HG02798 (cell line): Measurements from ENCODE around the gene ADM2.
A peak's percentile ranks its signal among the peaks of the same experiment; 100 is the strongest.

ENCODE experiments used
- ATAC-seq: cut with Tn5 transposase; IDR thresholded peaks from one replicate; pipeline ENCODE4 v1.9.1; 2021; ENCODE audit warnings: mild to moderate bottlenecking; ENCODE audit not compliant: unreplicated experiment, poor library complexity

The ADM2 gene

GRCh38 chr22:50522806-50523438, 41.6 kb downstream of the ADM2 start:
- ATAC-seq, result no peak

- ATAC-seq, result no peak
Measured at GRCh38 chr22:50523458-50523805, 42.1 kb downstream of the ADM2 start.

- ATAC-seq, result no peak
Measured at GRCh38 chr22:50523806-50524675, 42.7 kb downstream of the ADM2 start.

- ATAC-seq, result no peak
Measured at GRCh38 chr22:50524676-50525103, 43.3 kb downstream of the ADM2 start.

- ATAC-seq, result peak; percentile 50
Measured at GRCh38 chr22:50525104-50525857, 43.9 kb downstream of the ADM2 start, which contains the start of gene SCO2. TSS of gene SCO2 (minus strand) at chr22:50525598. CDS start at chr22:50524411, 1,187 bp downstream.

- ATAC-seq, result no peak
Measured at GRCh38 chr22:50525858-50526107, 44.4 kb downstream of the ADM2 start.

GRCh38 chr22:50526108-50526833, 44.9 kb downstream of the ADM2 start:
- ATAC-seq, result peak; percentile 34

- no peak for ATAC-seq
Measured at GRCh38 chr22:50526834-50527801, 45.8 kb downstream of the ADM2 start.

- no peak for ATAC-seq
Measured at GRCh38 chr22:50527921-50528681, 46.8 kb downstream of the ADM2 start.

- no peak for ATAC-seq
Measured at GRCh38 chr22:50528682-50529415, 47.5 kb downstream of the ADM2 start.

GRCh38 chr22:50529416-50529896, 48.1 kb downstream of the ADM2 start:
- no peak for ATAC-seq

- ATAC-seq, result peak; percentile 24
Measured at GRCh38 chr22:50529897-50530579, 48.7 kb downstream of the ADM2 start, which contains the start of gene TYMP. TSS of gene TYMP (minus strand) at chr22:50530012. CDS start at chr22:50529709, 303 bp downstream.

- no peak for ATAC-seq
Measured at GRCh38 chr22:50530580-50530876, 49.2 kb downstream of the ADM2 start.

GRCh38 chr22:50530877-50531545, 49.7 kb downstream of the ADM2 start:
- ATAC-seq, result no peak

GRCh38 chr22:50531546-50531961, 50.2 kb downstream of the ADM2 start:
- peak; percentile 29 for ATAC-seq

GRCh38 chr22:50531962-50532674, 50.8 kb downstream of the ADM2 start:
- ATAC-seq, result no peak
